HFFc6 (cell line): ENCODE results near the gene PRKAG2. TPM values are rescaled to one million over a fixed set of nuclear protein-coding genes. Genes with fewer than 3 reads are reported as not detected.

ENCODE experiments used
- DNase-seq: peaks from one replicate; pipeline ENCODE4 v3.0.0-alpha.2; 2018
- H3K27ac Mint-ChIP-seq: 2 replicates; pipeline ENCODE4 v1.8.0; 2020; ENCODE audit warnings: mild to moderate bottlenecking, mixed read lengths
- H3K27me3 Mint-ChIP-seq: 2 replicates; pipeline ENCODE4 v1.8.0; 2021; ENCODE audit warnings: mild to moderate bottlenecking, moderate library complexity, mixed read lengths; ENCODE audit not compliant: insufficient read depth
- H3K36me3 Mint-ChIP-seq: 2 replicates; pipeline ENCODE4 v1.8.0; 2021; ENCODE audit warnings: low read depth, mixed read lengths
- H3K4me1 Mint-ChIP-seq: 2 replicates; pipeline ENCODE4 v1.8.0; 2020; ENCODE audit warnings: low read depth, mixed read lengths
- H3K4me3 Mint-ChIP-seq: 2 replicates; pipeline ENCODE4 v1.8.0; 2020; ENCODE audit warnings: mild to moderate bottlenecking, moderate library complexity, mixed read lengths
- H3K9me3 Mint-ChIP-seq: 2 replicates; pipeline ENCODE4 v1.8.0; 2020; ENCODE audit warnings: mild to moderate bottlenecking, mixed read lengths
- CTCF ChIP-seq: fragments of 200-600 bp; sonication (generic); IDR thresholded peaks from 2 replicates; pipeline ENCODE4 v1.5.0; 2021; ENCODE audit warnings: antibody characterized with exemption, mild to moderate bottlenecking
- total RNA-seq, 6 experiments: library from RNA; stranded (reverse); fragmentation: NEBNext Ultra II Directional; extraction: Animal tissue kit (Norgen Biotek cat#: 25700); gene quantifications; 2 replicates in 1 of 6; 3 replicates in 5 of 6; pipeline ENCODE4 v1.2.3, GENCODE V29; 2021

The PRKAG2 gene
- total RNA-seq, 6 experiments from 2014 or later: 15.1 to 19.2 (median 18.4) TPM

- no peak for DNase-seq
- Mint-ChIP-seq H3K4me1 (no peaks in the 10 kb centered on the region), H3K36me3 (no peaks in the 10 kb centered on the region), H3K4me3 (no peak overlapping the region), H3K27ac (no peak overlapping the region), H3K27me3 (peaks cover 61% of the 10 kb centered on the region), H3K9me3 (no peaks in the 10 kb centered on the region)
- no peak for TF ChIP-seq CTCF
These were observed 71.7 kb downstream of the PRKAG2 start for GRCh38 chr7:151805191-151805590.

- Mint-ChIP-seq H3K27me3 (peaks cover 58% of the 10 kb centered on the region), H3K36me3 (no peaks in the 10 kb centered on the region)
- no peak for TF ChIP-seq CTCF
These were observed 72.2 kb downstream of the PRKAG2 start for GRCh38 chr7:151804756-151805155.

GRCh38 chr7:151803841-151804240, 73.1 kb downstream of the PRKAG2 start:
- Mint-ChIP-seq H3K27ac (no peak overlapping the region), H3K36me3 (no peaks in the 10 kb centered on the region), H3K4me1 (no peaks in the 10 kb centered on the region), H3K9me3 (no peaks in the 10 kb centered on the region), H3K27me3 (peaks cover 59% of the 10 kb centered on the region), H3K4me3 (no peak overlapping the region)
- no peak for DNase-seq
- TF ChIP-seq CTCF: no peak

More at GRCh38 chr7:151804756-151805155, 72.2 kb downstream of the PRKAG2 start:
- H3K9me3 Mint-ChIP-seq: no peaks in the 10 kb centered on the region
- H3K4me3 Mint-ChIP-seq: no peak overlapping the region
- DNase-seq: no peak
- no peak overlapping the region for H3K27ac Mint-ChIP-seq
- H3K4me1 Mint-ChIP-seq: no peaks in the 10 kb centered on the region

- Mint-ChIP-seq H3K27me3 (peaks cover 60% of the 10 kb centered on the region), H3K9me3 (no peaks in the 10 kb centered on the region), H3K4me3 (no peak overlapping the region), H3K4me1 (peaks cover 4% of the 10 kb centered on the region; the same call in 1 of the 2 replicates), H3K36me3 (no peaks in the 10 kb centered on the region), H3K27ac (no peak overlapping the region)
- no peak for TF ChIP-seq CTCF
- no peak for DNase-seq
These were observed 74.5 kb downstream of the PRKAG2 start for GRCh38 chr7:151802469-151802846.

- Mint-ChIP-seq H3K27ac (no peak overlapping the region), H3K4me3 (no peak overlapping the region), H3K27me3 (peaks cover 60% of the 10 kb centered on the region), H3K9me3 (no peaks in the 10 kb centered on the region), H3K4me1 (peaks cover 5% of the 10 kb centered on the region; the same call in 1 of the 2 replicates), H3K36me3 (no peaks in the 10 kb centered on the region)
- no peak for DNase-seq
- TF ChIP-seq CTCF: no peak
These were observed 75.0 kb downstream of the PRKAG2 start for GRCh38 chr7:151801782-151802468.
